MCF 10A (cell line): ENCODE measurements around the gene TCF21. TPM values are rescaled to one million over a fixed set of nuclear protein-coding genes. Genes with fewer than 3 reads are reported as not detected.

Source experiments
- BruUV-seq: library from RNA; stranded (reverse); fragments of 400-500 nt; replicated peaks from 2 replicates; lab custom pipeline; 2021; lab: Mats Ljungman, UMichigan
- CTCF ChIA-PET: fragments of 300-600 bp; sonication (Branson Sonifier 250); formaldehyde crosslinking; extraction: SDS; loops from one replicate; lab custom pipeline; 2021; ENCODE audit warnings: antibody characterized with exemption, inconsistent platforms; lab: Yijun Ruan, JAX
- POLR2A ChIA-PET: fragments of 300-600, 350-650 bp; sonication (Branson Sonifier 250); formaldehyde crosslinking; extraction: SDS; loops from one replicate; lab custom pipeline; 2020; ENCODE audit warnings: antibody characterized with exemption, inconsistent platforms; lab: Yijun Ruan, JAX
- DNase-seq: peaks from one replicate; pipeline ENCODE4 v3.0.0-alpha.2; 2018; ENCODE audit not compliant: unreplicated experiment
- H3K27ac Mint-ChIP-seq: one replicate; pipeline ENCODE4 v1.8.0; 2022; ENCODE audit warnings: mild to moderate bottlenecking, low read depth, mixed read lengths; ENCODE audit not compliant: unreplicated experiment
- H3K27me3 Mint-ChIP-seq: one replicate; pipeline ENCODE4 v1.8.0; 2022; ENCODE audit warnings: mixed read lengths; ENCODE audit not compliant: insufficient read depth, unreplicated experiment
- H3K36me3 Mint-ChIP-seq: one replicate; pipeline ENCODE4 v1.8.0; 2022; ENCODE audit warnings: mild to moderate bottlenecking, moderate library complexity, mixed read lengths; ENCODE audit not compliant: insufficient read depth, unreplicated experiment
- H3K4me1 Mint-ChIP-seq: one replicate; pipeline ENCODE4 v1.8.0; 2022; ENCODE audit warnings: mixed read lengths; ENCODE audit not compliant: insufficient read depth, unreplicated experiment
- H3K4me3 Mint-ChIP-seq: one replicate; pipeline ENCODE4 v1.8.0; 2022; ENCODE audit warnings: mild to moderate bottlenecking, moderate library complexity, mixed read lengths; ENCODE audit not compliant: unreplicated experiment
- H3K9me3 Mint-ChIP-seq: one replicate; pipeline ENCODE4 v1.8.0; 2022; ENCODE audit warnings: mixed read lengths; ENCODE audit not compliant: unreplicated experiment
- intact Hi-C: fragments of 100-400 bp; cut with micrococcal nuclease; formaldehyde crosslinking; loops from 2 replicates; pipeline ENCODE4 v1.14.1; 2022
- total RNA-seq: library from RNA; stranded (reverse); gene quantifications from 2 replicates; pipeline ENCODE4 v1.2.3, GENCODE V29; 2022
- TF ChIP-seq, protein P1 (sequence below): fragments of 200-600 bp; IDR thresholded peaks from one replicate; pipeline ENCODE4 v1.8.0; 2022; ENCODE audit warnings: antibody characterized with exemption, mild to moderate bottlenecking; ENCODE audit not compliant: unreplicated experiment

TCF21 gene
- total RNA-seq, 1 experiment from 2014 or later: not detected

DNA sequence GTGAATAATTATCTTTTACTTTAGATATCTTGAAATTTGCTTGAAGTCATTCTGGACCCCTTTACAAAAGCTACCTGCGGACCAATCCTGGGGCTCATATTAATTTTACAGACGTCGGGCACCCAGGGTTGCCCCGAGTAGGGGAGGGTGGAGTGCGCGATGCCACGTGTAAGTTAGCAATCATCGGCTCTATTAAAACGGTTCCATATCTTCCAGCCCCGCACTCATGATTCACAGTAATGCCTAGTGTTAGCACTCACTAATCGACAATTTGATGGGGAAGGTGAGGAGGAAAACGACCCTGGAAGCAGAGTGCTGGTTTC, 34.9 kb upstream of the TCF21 start:
- Mint-ChIP-seq H3K4me1 (no peaks in the 10 kb centered on the region), H3K4me3 (no peak overlapping the region), H3K9me3 (peaks cover under 1% of the 10 kb centered on the region), H3K36me3 (no peaks in the 10 kb centered on the region), H3K27ac (no peak overlapping the region), H3K27me3 (no peaks in the 10 kb centered on the region)
- intact Hi-C loops: no loop called here
- DNase-seq: no peak
- POLR2A ChIA-PET: no interaction called here
- CTCF ChIA-PET: interaction anchor here (0.7 to 1.5 kb wide), 2 partner anchors 284 to 1056 kb away, joined by 3 read pairs; no protein-coding TSS in a partner anchor
- no TSS peak for BruUV-seq
- TF ChIP-seq, protein P1, sequence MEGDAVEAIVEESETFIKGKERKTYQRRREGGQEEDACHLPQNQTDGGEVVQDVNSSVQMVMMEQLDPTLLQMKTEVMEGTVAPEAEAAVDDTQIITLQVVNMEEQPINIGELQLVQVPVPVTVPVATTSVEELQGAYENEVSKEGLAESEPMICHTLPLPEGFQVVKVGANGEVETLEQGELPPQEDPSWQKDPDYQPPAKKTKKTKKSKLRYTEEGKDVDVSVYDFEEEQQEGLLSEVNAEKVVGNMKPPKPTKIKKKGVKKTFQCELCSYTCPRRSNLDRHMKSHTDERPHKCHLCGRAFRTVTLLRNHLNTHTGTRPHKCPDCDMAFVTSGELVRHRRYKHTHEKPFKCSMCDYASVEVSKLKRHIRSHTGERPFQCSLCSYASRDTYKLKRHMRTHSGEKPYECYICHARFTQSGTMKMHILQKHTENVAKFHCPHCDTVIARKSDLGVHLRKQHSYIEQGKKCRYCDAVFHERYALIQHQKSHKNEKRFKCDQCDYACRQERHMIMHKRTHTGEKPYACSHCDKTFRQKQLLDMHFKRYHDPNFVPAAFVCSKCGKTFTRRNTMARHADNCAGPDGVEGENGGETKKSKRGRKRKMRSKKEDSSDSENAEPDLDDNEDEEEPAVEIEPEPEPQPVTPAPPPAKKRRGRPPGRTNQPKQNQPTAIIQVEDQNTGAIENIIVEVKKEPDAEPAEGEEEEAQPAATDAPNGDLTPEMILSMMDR: no peak

GRCh38 chr6:133854364-133855275, 34.3 kb upstream of the TCF21 start:
- Mint-ChIP-seq H3K36me3 (no peaks in the 10 kb centered on the region), H3K4me3 (no peak overlapping the region), H3K27ac (no peak overlapping the region), H3K4me1 (no peaks in the 10 kb centered on the region), H3K27me3 (no peaks in the 10 kb centered on the region), H3K9me3 (peaks cover 5% of the 10 kb centered on the region)
- intact Hi-C loops: no loop called here
- BruUV-seq: no TSS peak
- TF ChIP-seq, protein P1: no peak
- DNase-seq: no peak
- ChIA-PET POLR2A (no interaction called here), CTCF (interaction anchor here (0.7 kb wide), 1 partner anchor 1055 kb away, joined by 3 read pairs; no protein-coding TSS in a partner anchor)

DNA sequence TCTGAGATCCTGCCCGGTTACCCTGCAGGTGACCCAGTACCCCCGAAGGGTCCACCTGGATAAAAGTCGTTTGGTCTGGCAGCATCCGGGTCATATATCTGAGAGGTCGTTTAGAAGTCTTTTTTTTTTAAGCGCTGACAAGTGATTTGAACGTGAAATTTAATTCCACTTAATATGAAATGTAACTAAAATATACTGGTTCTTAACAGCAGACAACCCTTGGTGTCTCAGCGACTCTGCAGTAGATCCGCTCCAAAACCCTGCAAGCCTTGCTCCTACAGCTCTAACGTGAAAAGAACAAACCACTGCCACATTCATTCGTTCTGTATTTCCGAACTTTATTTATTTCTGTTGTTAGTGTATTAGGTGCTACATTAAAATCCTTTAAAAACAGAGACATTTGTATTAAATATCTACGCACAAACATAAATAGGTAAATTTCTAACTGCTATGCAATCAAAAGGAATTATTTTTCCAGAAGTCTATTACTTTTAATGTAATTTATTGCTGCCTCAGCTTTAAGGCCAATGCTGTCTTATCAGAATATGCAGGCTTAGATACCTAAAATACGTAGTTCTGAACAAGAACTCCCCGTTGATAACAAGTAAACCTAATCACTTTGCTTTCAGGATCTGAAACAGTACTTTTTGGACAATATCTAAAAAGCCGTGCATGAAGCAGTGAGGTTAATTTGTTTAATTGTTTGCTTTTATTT, 33.5 kb upstream of the TCF21 start:
- CTCF ChIA-PET: no interaction called here
- no peak overlapping the region for H3K4me3 Mint-ChIP-seq
- no peak overlapping the region for H3K27ac Mint-ChIP-seq
- no peak for DNase-seq
- peaks cover 5% of the 10 kb centered on the region for H3K9me3 Mint-ChIP-seq
- no peaks in the 10 kb centered on the region for H3K36me3 Mint-ChIP-seq
- TF ChIP-seq, protein P1: no peak
- H3K27me3 Mint-ChIP-seq: no peaks in the 10 kb centered on the region
- no peaks in the 10 kb centered on the region for H3K4me1 Mint-ChIP-seq
- BruUV-seq: no TSS peak
- POLR2A ChIA-PET: no interaction called here
- intact Hi-C loops: no loop called here

- TF ChIP-seq, protein P1: no peak
- Mint-ChIP-seq H3K4me3 (no peak overlapping the region), H3K27ac (no peak overlapping the region), H3K36me3 (no peaks in the 10 kb centered on the region), H3K27me3 (no peaks in the 10 kb centered on the region), H3K4me1 (no peaks in the 10 kb centered on the region), H3K9me3 (peaks cover 5% of the 10 kb centered on the region)
- ChIA-PET CTCF (no interaction called here), POLR2A (no interaction called here)
- intact Hi-C loops: no loop called here
- BruUV-seq: no TSS peak
- no peak for DNase-seq
Measured at GRCh38 chr6:133855991-133856370, 32.9 kb upstream of the TCF21 start.
